Measurements from ENCODE around the gene FCHSD2.

FCHSD2 gene

DNA sequence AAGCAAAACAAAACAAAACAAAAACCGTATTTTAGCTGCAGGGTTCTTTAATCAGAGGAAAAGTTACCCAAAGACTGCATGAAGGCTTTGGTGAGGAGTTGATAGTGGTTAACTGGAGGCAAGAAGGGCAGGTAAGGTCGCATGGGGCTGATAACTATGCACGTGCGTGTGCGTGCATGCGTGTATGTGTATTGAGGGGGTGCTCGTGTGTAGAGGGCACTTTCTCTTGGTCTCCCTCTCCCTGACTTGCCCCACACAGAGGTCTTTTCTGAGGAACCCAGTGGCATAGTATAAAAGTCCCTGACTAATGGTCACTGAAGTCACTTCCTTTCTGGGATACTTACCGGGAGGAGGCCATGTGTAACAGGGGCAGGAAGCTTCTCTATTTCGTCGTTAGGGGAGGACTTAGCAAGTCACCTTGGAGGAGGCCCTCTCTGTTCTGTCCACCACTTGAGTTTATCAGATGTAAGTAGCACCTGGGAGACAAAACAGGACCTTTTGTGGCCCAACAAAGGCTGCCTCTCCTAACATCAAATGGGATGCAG lies 20.1 kb upstream of the FCHSD2 start:
- Mint-ChIP-seq H3K4me1 (ENCODE audit: low read depth) (peaks cover 16% of the 10 kb centered on the region), H3K4me3 (no peak overlapping the region), H3K27me3 (no peaks in the 10 kb centered on the region), H3K9me3 (no peaks in the 10 kb centered on the region), H3K36me3 (ENCODE audit: low read depth) (no peaks in the 10 kb centered on the region), H3K27ac (peak overlapping the region; percentile 12)

DNA sequence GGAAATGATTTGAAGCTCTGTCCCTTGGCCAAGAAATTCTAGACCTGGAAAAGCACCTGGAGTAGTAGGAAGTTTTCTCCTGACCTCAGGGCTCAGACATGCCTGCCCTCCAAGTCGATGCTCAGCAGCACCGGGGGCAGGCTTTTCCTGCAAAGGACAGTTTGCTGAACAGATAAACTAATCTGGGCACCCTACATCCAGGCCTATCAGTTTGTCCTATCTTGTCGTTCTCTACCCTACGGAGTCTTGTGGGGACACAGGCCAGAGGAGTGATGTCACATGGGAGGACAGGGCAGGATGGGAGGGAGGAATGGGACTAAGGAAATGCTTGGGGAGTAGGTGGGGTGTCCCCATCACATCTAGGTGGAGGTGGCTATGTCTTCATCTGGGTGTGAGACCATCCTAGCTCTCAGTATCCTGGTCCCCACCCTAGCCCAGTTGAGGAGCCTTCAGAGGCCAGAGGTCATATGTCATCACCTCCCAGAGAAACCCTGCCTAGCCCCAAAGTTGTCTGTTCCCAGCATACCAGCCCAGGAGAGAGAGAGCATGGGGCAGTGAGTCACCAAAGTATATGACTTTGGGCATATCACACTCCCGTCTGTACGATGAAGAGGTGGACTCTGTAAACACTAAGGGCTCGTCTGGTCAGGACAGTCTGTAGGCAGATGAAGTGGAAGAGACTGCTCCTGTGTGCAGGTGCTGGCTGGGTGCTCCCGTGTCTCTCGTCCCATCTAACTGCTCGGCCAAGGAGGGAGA lies 18.1 kb upstream of the FCHSD2 start:
- no peaks in the 10 kb centered on the region for H3K9me3 Mint-ChIP-seq
- no peak overlapping the region for H3K4me3 Mint-ChIP-seq
- H3K36me3 Mint-ChIP-seq (ENCODE audit: low read depth): no peaks in the 10 kb centered on the region
- peak overlapping the region; percentile 51 for H3K27ac Mint-ChIP-seq
- no peaks in the 10 kb centered on the region for H3K27me3 Mint-ChIP-seq
- H3K4me1 Mint-ChIP-seq (ENCODE audit: low read depth): peaks cover 29% of the 10 kb centered on the region

DNA sequence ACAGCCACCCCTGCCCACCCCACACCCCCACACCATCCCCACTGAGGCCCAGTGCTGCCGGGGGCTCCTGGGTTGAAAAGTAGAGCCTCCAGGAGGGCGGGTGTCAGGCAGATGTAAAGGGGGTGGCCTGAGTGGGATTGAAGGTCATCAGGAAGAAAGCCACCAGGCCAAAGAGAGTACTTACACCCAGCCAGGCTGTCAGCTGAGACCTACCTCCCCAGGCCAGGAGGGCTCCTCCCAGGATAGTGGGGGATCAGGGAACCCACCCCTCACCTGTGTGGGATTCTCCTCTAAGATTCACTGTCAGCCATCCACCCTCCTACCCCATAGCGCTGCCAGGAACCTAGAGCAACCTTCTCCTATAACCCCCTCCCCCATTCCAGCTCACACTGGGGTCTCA lies 17.2 kb upstream of the FCHSD2 start:
- no peaks in the 10 kb centered on the region for H3K27me3 Mint-ChIP-seq
- H3K4me1 Mint-ChIP-seq (ENCODE audit: low read depth): peaks cover 35% of the 10 kb centered on the region
- no peak overlapping the region for H3K4me3 Mint-ChIP-seq
- no peaks in the 10 kb centered on the region for H3K36me3 Mint-ChIP-seq (ENCODE audit: low read depth)
- H3K9me3 Mint-ChIP-seq: no peaks in the 10 kb centered on the region
- H3K27ac Mint-ChIP-seq: peak overlapping the region; percentile 22

DNA sequence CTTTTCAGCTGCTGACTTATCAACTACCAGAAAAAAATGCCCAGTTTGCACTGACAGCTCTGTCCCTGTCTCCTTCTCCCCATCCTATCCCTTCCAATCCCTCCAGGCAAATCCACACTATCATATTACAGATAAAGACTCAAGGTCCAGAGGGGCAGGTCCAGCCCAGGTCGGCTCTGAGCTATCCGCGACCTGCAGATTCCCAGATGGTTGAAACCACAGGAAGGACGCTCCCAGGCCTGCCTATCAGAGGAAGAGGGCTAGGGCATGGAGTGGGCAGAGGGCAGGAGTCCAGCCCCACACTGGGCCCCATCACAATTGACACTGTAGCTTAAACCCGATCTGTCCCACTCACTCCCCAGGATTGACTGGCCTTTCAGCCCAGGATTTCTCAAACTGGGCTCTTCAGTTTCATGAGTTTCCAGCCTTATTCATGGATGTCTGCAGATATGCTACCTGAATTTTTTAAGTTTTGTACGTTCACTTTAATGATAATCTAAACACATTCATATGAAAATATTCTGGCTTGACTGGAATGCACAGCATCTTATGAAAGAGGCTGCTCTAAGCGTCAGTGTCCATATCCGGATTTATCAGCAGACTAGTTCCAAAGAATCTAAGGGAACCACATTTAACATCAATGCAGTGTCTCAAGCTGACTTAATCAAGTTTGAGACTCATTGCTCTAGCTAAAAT lies 16.4 kb upstream of the FCHSD2 start:
- peaks cover 43% of the 10 kb centered on the region for H3K4me1 Mint-ChIP-seq (ENCODE audit: low read depth)
- peak overlapping the region; percentile 15 for H3K4me3 Mint-ChIP-seq
- no peak overlapping the region for H3K27ac Mint-ChIP-seq
- H3K27me3 Mint-ChIP-seq: no peaks in the 10 kb centered on the region
- H3K36me3 Mint-ChIP-seq (ENCODE audit: low read depth): no peaks in the 10 kb centered on the region
- H3K9me3 Mint-ChIP-seq: no peaks in the 10 kb centered on the region

DNA sequence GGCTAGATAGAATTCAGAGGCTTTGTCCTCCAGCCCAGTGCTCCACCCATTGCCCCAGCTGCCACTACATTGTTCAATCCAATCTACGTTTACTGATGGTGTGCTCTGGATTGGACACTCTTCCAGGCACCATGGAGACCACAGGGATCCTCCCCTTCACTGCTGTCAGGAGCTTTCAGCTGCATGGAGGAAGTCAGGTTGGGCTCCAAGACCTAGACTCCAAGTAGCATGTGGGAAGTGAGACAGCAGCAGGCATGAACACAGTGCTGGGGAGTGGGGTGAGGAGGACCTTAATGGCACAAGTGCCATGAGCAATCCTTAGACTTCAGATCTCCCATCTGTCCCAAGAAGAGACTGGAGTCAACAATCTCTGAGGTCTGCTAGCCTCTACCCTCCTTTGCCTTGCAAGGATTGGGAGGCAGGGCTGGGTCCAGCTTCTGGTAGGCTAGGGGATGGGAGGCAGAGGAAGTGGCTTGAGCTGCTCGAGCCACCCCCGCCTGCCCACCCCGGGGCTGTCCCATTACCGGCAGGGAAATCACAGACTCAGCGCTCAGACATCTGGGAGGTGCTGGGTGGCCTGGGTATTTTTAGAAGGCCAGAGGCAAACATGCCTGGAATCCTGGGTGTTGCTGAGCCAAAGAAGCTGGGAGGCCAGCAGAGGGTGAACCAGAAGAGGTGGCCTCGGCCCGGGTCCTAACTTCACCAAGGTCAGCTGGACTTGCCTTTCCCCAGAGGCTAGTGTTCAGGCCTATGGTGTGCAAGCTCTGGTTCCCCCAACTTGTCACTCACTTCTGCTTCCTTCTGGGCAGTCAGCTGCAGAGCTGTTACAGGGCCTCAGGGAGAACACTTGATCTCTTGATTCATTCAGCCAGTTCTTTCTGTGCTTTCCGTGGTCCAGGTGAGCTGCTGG lies 15.2 kb upstream of the FCHSD2 start:
- no peaks in the 10 kb centered on the region for H3K36me3 Mint-ChIP-seq (ENCODE audit: low read depth)
- H3K9me3 Mint-ChIP-seq: no peaks in the 10 kb centered on the region
- no peaks in the 10 kb centered on the region for H3K27me3 Mint-ChIP-seq
- H3K4me3 Mint-ChIP-seq: peak overlapping the region; percentile 15
- H3K27ac Mint-ChIP-seq: peak overlapping the region; percentile 53
- peaks cover 54% of the 10 kb centered on the region for H3K4me1 Mint-ChIP-seq (ENCODE audit: low read depth)

DNA sequence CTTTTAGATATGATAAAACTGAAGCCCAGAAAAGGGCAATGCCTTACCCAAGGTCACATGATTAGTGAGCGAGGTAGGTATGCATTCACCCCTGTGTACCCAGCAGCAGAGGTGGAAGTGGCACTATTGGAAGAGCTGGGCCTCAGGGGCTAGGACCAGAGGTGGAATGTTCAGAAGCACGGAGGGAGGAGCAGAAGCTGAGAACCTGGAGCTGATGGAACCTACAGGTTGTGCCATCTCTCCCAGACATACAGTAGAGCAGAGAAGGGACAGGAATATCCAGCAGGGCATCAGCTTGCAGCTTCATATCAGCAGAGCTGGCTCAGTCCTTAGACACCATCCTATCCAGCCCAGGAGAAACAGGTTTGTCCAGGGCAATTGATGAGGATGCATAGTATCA lies 14.6 kb upstream of the FCHSD2 start:
- H3K36me3 Mint-ChIP-seq (ENCODE audit: low read depth): no peaks in the 10 kb centered on the region
- no peak overlapping the region for H3K4me3 Mint-ChIP-seq
- H3K27me3 Mint-ChIP-seq: no peaks in the 10 kb centered on the region
- no peaks in the 10 kb centered on the region for H3K9me3 Mint-ChIP-seq
- peaks cover 61% of the 10 kb centered on the region for H3K4me1 Mint-ChIP-seq (ENCODE audit: low read depth)
- no peak overlapping the region for H3K27ac Mint-ChIP-seq

DNA sequence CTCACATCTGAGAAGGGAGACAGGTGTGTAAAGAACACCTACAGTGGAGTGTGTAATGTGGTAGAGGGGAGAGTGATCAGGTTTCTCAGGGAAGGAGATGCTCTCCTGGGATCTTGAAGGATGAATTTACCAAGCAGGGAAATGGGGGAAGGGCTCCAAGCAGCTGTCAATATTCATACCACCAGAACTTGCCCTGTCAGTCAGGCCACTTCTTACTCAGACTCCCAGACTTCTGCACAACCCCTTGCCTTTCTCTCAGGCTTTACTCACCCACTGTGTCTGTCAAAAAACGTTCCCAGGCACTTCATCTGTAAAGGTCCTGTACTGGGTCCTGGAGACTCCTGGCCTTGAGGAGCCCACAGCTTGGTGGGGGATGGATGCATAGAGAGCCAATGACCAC lies 14.0 kb upstream of the FCHSD2 start:
- Mint-ChIP-seq H3K9me3 (no peaks in the 10 kb centered on the region), H3K36me3 (ENCODE audit: low read depth) (no peaks in the 10 kb centered on the region), H3K4me3 (no peak overlapping the region), H3K27me3 (no peaks in the 10 kb centered on the region), H3K27ac (no peak overlapping the region), H3K4me1 (ENCODE audit: low read depth) (peaks cover 65% of the 10 kb centered on the region)

DNA sequence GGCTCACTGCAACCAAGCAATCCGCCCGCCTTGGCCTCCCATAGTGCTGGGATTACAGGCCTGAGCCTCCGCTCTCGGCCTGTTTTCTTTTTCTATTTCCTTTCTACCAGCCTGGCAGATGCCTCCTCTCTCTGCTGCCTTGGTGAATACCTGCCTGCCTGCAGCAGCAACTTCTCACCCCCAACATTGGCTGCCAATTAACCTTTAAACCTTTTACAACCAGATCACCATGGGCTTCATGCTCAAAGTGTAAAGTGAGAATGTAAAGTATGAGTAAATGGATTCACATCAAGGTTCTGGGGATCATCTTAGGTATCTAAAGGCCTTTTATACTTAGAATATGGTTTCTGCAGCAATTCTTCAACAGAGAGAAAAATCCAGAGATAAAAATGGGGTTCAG lies 13.0 kb upstream of the FCHSD2 start:
- peak overlapping the region; percentile 80 for H3K27ac Mint-ChIP-seq
- no peak overlapping the region for H3K4me3 Mint-ChIP-seq
- H3K9me3 Mint-ChIP-seq: no peaks in the 10 kb centered on the region
- H3K4me1 Mint-ChIP-seq (ENCODE audit: low read depth): peaks cover 67% of the 10 kb centered on the region
- H3K36me3 Mint-ChIP-seq (ENCODE audit: low read depth): no peaks in the 10 kb centered on the region
- H3K27me3 Mint-ChIP-seq: no peaks in the 10 kb centered on the region

DNA sequence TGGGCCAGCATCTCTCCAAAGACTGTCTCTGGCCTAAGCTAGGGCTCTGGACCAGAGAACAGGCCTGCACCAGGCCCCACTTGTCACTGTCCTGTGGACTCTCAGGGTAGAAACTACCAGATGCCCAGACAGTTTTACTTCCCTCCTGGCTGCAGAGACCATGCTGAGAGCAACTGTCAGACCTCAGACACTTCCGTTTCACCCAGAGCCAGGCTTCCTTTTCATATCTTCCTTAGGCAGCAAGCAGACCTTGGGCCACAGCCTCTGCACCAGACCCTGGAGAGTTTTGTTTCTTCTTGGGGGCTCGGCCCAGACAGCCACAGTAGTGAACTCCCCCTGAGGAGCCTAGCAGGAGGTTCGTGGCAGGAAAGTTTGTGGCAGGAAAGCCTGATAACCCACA lies 12.1 kb upstream of the FCHSD2 start:
- Mint-ChIP-seq H3K4me3 (no peak overlapping the region), H3K4me1 (ENCODE audit: low read depth) (peaks cover 67% of the 10 kb centered on the region), H3K9me3 (no peaks in the 10 kb centered on the region)

DNA sequence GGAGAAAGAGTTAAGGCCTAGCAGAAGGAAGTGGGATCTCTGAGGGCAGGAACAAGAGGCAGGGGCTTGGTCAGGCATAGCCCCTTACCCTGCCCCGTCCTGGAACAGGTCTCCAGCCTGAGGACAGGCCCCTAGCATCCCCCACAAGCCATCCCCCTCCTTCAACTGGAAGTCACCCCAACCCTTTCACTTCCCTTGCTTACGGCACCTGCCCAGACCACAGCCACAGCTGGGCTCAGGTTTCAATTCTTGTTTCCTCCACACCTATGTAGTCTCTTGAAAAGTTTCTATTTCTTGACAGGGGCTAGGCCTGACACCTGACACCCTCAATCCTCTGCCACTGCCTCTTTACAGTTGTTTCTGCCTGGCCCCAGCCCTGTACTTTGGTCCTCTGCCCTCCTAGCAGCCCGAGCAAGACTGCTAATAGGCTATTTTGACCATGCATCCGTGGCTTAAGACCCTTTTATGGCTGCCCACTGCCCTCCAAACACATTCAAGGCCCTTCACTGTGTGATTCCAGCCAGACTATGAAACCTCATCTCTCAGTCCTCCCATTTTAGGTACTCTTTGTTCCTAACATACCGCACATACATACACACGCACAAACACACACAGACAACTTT lies 10.9 kb upstream of the FCHSD2 start:
- Mint-ChIP-seq H3K9me3 (no peaks in the 10 kb centered on the region), H3K36me3 (ENCODE audit: low read depth) (no peaks in the 10 kb centered on the region), H3K27me3 (no peaks in the 10 kb centered on the region), H3K4me3 (no peak overlapping the region), H3K27ac (peak overlapping the region; percentile 80), H3K4me1 (ENCODE audit: low read depth) (peaks cover 75% of the 10 kb centered on the region)

More for the DNA sequence above, 12.1 kb upstream of the FCHSD2 start:
- no peaks in the 10 kb centered on the region for H3K27me3 Mint-ChIP-seq
- H3K27ac Mint-ChIP-seq: peak overlapping the region; percentile 80
- H3K36me3 Mint-ChIP-seq (ENCODE audit: low read depth): no peaks in the 10 kb centered on the region

DNA sequence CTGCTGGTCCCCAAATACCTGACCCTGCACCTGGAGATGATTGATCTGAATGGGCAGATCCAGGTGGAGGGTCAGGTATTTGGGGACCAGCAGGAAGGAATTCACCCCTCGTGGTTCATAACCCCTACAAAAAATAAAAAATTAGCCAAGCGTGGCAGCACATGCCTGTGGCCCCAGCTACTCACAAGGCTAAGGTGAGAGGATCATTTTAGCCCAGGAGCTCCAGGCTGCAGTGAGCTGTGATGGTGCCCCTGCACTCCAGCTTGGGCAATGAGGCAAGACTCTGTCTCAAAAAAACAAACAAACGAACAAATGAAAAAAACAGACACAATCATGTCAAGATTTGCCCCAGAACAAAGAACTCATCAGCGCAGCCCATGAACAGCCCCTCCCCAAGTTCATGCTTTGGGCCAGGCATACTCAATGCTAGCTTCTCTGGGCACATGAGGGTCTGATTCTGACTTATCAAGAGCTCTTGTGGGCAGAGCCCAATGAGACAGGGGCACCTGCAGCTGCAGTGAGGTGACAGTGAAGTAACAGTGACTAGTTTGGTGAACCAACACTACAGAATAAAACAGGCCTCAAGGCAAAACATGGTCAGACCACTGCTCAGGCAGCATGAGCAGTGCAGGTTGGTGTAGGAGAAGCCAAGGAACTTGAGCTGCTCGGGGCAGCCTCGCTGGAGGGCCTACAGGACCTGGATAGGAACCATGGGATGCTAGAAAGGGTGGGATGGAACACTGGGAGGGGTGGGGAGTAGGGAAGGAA lies 10.2 kb upstream of the FCHSD2 start:
- Mint-ChIP-seq H3K27ac (peak overlapping the region; percentile 80), H3K4me1 (ENCODE audit: low read depth) (peaks cover 76% of the 10 kb centered on the region), H3K4me3 (no peak overlapping the region), H3K9me3 (no peaks in the 10 kb centered on the region), H3K36me3 (ENCODE audit: low read depth) (no peaks in the 10 kb centered on the region), H3K27me3 (no peaks in the 10 kb centered on the region)

DNA sequence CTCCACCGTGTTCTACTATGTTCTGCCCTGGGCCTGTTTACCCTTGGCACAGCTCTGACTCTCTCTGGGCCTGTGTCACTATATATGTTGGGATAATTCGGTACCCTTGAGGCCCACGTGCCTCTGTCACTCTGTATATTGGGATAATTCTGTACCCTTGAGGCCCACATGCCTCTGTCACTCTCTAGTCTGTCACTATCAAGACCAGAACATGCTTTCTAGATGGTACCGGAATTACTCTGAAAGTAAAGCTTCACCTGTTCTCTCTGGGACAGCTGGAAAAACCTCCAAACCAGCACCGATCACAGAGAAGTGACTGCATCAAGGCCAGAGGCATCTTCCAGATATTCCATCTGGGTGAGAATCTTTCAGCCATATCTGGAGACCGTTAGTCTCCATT lies 9.3 kb upstream of the FCHSD2 start:
- Mint-ChIP-seq H3K27me3 (no peaks in the 10 kb centered on the region), H3K36me3 (ENCODE audit: low read depth) (no peaks in the 10 kb centered on the region), H3K4me3 (no peak overlapping the region), H3K4me1 (ENCODE audit: low read depth) (peaks cover 74% of the 10 kb centered on the region), H3K9me3 (no peaks in the 10 kb centered on the region), H3K27ac (peak overlapping the region; percentile 34)

DNA sequence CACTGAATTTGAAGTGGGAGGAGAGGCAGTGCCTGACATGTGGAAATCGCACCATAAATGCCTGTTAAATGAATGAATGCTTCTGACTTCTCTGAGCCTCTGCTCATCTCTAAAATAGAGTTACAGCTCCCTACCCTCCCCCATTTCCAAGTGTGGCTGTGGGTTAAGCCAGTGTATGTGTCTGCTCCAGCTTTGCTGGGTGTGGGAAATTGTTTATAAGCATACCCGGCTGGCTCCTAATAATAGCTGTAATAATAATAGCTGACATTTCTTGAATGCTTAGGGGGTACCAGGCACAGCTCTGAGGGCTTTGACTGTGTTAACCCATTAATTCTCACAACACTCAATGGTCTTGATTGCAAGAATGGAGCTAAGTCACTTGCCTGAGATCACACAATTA lies 7.0 kb upstream of the FCHSD2 start:
- Mint-ChIP-seq H3K9me3 (no peaks in the 10 kb centered on the region), H3K27me3 (no peaks in the 10 kb centered on the region), H3K36me3 (ENCODE audit: low read depth) (no peaks in the 10 kb centered on the region), H3K27ac (no peak overlapping the region), H3K4me3 (no peak overlapping the region), H3K4me1 (ENCODE audit: low read depth) (peaks cover 64% of the 10 kb centered on the region)
